HG03342 (cell line): ENCODE data around the gene IL11.
A peak's percentile ranks its signal among the peaks of the same experiment; 100 is the strongest.

Experiments used
- ATAC-seq: cut with Tn5 transposase; IDR thresholded peaks from one replicate; pipeline ENCODE4 v1.9.1; 2021; ENCODE audit warnings: mild to moderate bottlenecking, moderate library complexity; ENCODE audit not compliant: unreplicated experiment

Gene IL11

GRCh38 chr19:55353803-55354697 lies 16.2 kb downstream of the IL11 start:
- ATAC-seq: no peak

DNA sequence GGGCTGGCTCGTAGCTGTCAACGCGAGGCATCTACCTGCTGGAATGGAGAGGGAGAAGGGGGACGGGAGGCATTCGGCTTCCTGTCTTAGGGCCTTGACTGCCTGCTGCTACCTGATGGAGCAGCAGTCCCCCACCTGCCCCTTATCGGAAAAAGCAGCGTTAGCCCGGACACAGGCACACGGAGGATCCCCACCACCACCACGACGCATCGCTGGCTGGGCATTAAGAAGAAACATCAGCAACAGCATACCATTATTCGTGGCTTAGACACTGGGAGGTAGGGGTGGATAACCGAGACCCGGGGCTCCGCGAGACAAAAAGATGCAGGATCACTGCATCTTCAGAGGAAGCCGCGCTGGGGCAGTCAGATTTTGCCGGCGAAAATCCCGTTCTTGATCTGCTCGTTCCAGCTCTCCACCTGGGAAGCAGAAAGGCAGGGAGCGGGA lies 16.9 kb downstream of the IL11 start:
- no peak for ATAC-seq

- no peak for ATAC-seq
These were observed 17.6 kb downstream of the IL11 start for GRCh38 chr19:55352549-55353145.

DNA sequence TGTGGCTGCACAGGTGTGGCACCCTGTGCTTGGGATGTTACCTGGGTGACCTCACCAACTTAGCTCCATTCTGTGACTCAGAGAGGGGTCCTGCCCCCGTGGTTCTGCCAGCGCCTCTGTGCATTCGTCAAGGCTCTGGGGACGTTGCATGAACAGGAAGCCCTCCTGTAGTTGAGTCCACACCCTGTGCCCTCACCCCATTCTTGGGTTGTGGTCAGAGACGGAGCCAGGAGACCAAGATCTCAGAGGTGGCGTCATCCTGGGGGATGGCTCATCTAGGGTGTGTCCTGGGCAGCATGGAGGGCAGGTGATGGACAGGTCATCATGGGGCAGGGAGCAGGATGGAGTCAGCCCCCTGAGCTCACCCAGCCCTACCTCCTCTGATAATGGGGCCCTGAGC lies 18.2 kb downstream of the IL11 start:
- ATAC-seq: no peak

GRCh38 chr19:55350620-55351315 lies 19.5 kb downstream of the IL11 start:
- no peak for ATAC-seq

GRCh38 chr19:55348317-55349034 lies 21.8 kb downstream of the IL11 start:
- no peak for ATAC-seq

DNA sequence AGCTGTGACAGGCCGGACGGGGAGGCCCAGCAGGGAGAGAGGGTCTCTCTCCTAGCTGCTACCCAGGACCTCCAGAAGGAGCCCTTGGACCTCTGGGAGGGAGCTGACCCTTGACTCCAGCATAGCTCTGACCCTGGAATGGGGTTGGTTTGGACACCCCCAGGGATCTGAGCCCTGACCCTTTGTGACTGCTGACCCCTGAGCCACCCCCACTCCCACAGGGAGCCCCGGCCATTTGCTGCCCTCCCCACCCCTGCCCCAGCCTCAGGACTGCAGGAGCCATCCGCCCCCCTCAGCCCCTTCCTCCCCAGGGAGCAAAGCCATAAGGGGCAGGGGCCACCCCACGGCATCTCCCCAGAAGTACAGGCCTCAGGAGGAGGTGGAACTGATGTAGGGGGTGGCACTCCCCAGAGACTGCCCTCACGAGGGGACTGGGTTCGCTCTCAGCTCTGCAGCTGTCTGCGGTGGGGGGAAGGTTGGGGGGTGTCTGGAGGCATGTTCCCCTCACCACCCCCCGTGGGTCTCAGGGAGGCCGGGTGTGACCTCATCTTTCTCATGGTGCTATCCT lies 22.7 kb downstream of the IL11 start:
- ATAC-seq: no peak

DNA sequence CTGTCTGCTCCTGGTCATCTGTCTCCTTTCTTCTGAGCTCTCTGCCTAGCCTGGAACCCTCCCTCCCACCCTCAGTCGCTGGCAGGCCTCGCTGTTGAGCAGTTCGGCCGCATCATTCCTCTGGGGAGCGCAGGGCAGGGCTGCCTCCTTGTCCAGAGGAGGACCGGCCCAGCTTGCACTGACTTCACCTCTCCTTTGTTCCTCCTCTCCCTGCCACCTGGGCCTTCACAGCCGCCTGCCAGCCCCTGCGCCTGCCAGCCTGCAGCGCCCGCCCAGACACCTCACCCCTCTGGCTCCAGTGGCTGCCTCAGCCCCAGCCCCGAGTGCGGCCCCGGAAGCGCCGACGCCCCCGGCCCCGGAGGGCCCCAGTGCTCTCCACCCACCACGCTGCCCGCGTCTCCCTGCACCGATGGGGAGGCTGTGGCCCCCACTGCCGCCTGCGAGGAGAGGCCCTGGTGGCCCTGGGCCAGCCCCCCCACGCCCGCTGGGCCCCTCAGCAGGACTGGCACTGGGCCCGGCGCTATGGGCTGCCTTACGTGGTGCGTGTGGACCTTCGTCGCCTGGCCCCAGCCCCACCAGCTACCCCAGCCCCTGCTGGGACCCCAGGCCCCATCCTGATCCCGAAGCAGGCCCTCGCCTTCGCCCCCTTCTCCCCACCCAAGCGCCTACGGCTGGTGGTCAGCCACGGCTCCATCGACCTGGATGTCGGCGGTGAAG lies 23.4 kb downstream of the IL11 start:
- ATAC-seq: no peak

DNA sequence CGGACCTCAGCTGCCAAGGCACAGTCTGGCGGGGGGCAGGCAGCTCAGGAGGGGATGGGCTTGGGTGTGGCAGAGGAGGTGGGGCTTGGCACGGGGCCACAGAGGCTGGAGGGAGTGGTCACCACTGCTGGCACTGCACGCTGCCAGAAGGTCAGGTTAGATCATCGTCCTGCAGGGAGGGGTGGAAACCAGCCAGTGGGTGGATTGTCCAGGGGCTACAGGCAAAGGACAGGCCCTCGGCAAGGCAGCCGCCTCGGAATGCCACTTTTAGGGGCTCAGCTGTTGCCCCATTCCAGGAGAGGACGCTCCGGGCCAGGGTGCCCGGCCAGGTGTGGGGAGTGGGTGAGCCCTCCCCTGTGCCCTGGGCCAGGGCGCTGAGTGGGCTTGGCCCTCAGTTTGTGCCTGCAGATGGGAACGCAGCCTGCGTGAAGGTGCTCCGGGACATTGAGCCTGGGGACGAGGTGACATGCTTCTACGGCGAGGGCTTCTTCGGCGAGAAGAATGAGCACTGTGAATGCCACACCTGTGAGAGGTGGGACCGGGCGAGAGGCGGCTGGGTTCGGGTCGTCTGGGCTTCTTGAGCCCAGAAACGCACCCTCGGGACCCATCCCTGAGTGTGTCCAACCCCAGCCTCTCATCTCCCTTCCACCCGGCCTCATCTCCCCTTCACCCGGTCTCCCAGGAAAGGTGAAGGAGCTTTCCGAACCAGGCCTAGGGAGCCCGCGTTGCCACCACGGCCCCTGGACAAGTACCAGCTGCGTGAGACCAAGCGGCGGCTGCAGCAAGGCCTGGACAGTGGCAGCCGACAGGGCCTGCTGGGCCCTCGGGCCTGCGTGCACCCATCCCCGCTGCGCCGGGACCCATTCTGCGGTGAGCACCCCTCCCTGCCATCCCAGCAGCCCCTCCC lies 24.2 kb downstream of the IL11 start:
- ATAC-seq: no peak

- no peak for ATAC-seq
These were observed 25.0 kb downstream of the IL11 start for GRCh38 chr19:55345101-55345817.

DNA sequence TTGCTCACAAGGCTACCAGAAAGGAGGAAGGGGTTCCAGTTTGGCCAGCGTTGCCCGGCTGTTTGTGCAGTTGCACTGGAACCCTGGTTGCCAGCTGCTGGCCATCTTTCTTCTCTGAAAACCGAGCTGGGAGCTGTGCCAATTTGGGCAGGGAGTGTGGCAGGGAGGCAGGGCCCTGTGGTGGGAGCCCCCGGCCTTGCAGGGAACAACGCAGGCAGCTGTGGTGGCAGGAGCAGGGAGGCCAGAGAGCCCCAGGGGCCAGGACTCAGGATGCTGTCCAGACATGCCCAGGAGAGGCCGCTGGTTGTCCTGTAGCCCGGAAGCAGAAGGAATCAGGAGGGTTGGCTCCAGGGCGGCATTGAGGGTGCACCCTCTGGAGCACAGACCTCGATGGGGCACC lies 25.8 kb downstream of the IL11 start:
- ATAC-seq: no peak

GRCh38 chr19:55341595-55342531 lies 28.4 kb downstream of the IL11 start:
- ATAC-seq: no peak

- no peak for ATAC-seq
These were observed 29.1 kb downstream of the IL11 start for GRCh38 chr19:55341171-55341588.

GRCh38 chr19:55340784-55341147 lies 29.5 kb downstream of the IL11 start:
- ATAC-seq: no peak

- peak; percentile 1 for ATAC-seq
These were observed 30.1 kb downstream of the IL11 start for GRCh38 chr19:55339889-55340783.

GRCh38 chr19:55339105-55339888 lies 31.0 kb downstream of the IL11 start, which contains the start of gene KMT5C:
TSS of gene KMT5C (plus strand) at chr19:55339876. CDS start at chr19:55341937, 2,061 bp downstream.
- peak; percentile 73 for ATAC-seq
